ENCODE measurements around the gene SFRP4. TPM values are rescaled to one million over a fixed set of nuclear protein-coding genes. Genes with fewer than 3 reads are reported as not detected.

The SFRP4 gene
- total RNA-seq, 4 donors from 2014 or later = 17.4 to 107 (median 73.2) TPM

- Histone ChIP-seq H3K4me3 (peak overlapping the region; percentile 37 to 74), H3K4me1 (no peaks in the 10 kb centered on the region), H3K9me3 (no peaks in the 10 kb centered on the region), H3K27me3 (no peaks in the 10 kb centered on the region), H3K36me3 (no peaks in the 10 kb centered on the region), H3K27ac (peak overlapping the region; percentile 90 to 92)
- DNase-seq = peak; percentile 49 to 58
- TF ChIP-seq POLR2A (IDR thresholded peaks at IDR 0.05) = no peak
- TF ChIP-seq, protein P1, sequence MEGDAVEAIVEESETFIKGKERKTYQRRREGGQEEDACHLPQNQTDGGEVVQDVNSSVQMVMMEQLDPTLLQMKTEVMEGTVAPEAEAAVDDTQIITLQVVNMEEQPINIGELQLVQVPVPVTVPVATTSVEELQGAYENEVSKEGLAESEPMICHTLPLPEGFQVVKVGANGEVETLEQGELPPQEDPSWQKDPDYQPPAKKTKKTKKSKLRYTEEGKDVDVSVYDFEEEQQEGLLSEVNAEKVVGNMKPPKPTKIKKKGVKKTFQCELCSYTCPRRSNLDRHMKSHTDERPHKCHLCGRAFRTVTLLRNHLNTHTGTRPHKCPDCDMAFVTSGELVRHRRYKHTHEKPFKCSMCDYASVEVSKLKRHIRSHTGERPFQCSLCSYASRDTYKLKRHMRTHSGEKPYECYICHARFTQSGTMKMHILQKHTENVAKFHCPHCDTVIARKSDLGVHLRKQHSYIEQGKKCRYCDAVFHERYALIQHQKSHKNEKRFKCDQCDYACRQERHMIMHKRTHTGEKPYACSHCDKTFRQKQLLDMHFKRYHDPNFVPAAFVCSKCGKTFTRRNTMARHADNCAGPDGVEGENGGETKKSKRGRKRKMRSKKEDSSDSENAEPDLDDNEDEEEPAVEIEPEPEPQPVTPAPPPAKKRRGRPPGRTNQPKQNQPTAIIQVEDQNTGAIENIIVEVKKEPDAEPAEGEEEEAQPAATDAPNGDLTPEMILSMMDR (IDR thresholded peaks at IDR 0.05) = peak in 3 of 4 experiments; percentile 15 to 32 (median 26)
- intact Hi-C loops (cut with DNase I; ENCODE audit: low total_unique reads) = no loop called here
Measured at GRCh38 chr7:37920849-37921805, 4.5 kb upstream of the SFRP4 start.

- peak within 1 kb of the TSS; percentile 37 to 74 for H3K4me3 ChIP-seq
- no peaks in the 10 kb centered on the region for H3K27me3 ChIP-seq
- H3K4me1 ChIP-seq = no peaks in the 10 kb centered on the region
- H3K36me3 ChIP-seq = no peaks in the 10 kb centered on the region
- no peaks in the 10 kb centered on the region for H3K9me3 ChIP-seq
- H3K27ac ChIP-seq = peak within 1 kb of the TSS; percentile 92 to 97
- intact Hi-C loops (cut with DNase I; ENCODE audit: low total_unique reads) = no loop called here
- DNase-seq = peak in 1 of 2 donors; percentile 54
- TF ChIP-seq, protein P1 (IDR thresholded peaks at IDR 0.05) = peak in 2 of 4 experiments; percentile 15 to 16
- peak in 1 of 2 donors; percentile 21 for TF ChIP-seq POLR2A (IDR thresholded peaks at IDR 0.05)
Measured at GRCh38 chr7:37920305-37920848, 3.8 kb upstream of the SFRP4 start, which contains the start of gene EPDR1. EPDR1 (plus strand) TSS chr7:37920640; CDS start chr7:37920940, 300 bp downstream.

DNA sequence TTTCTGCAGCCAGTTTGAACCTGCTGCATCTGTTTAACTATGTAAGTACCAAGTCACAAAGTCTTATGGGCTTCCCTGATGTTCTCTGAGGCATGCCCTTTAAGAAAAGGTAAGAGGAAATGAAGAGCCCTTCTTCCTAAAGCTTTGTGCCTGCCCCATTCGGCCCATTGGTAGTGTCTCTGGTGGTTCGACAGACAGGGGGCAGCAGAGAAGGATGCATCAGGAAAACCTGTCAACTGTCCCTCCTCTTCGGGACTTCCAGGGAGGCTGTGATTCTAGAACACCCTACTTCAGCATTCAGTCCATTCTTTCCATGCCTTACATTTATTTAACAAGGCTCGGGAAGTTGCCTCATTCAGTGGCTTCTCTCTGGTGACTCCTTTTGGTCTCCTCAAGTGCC, 1.9 kb upstream of the SFRP4 start:
- TF ChIP-seq POLR2A (IDR thresholded peaks at IDR 0.05) = no peak
- TF ChIP-seq, protein P1 (IDR thresholded peaks at IDR 0.05) = no peak
- Histone ChIP-seq H3K4me3 (no peak overlapping the region), H3K4me1 (no peaks in the 10 kb centered on the region), H3K27ac (peak overlapping the region; percentile 94 to 97), H3K9me3 (no peaks in the 10 kb centered on the region), H3K36me3 (no peaks in the 10 kb centered on the region), H3K27me3 (no peaks in the 10 kb centered on the region)
- DNase-seq = no peak
- intact Hi-C loops (cut with DNase I; ENCODE audit: low total_unique reads) = no loop called here

GRCh38 chr7:37916017-37916672, 472 bp downstream of the SFRP4 start:
- H3K4me1 ChIP-seq = no peaks in the 10 kb centered on the region
- DNase-seq = peak; percentile 33 to 44
- TF ChIP-seq POLR2A (IDR thresholded peaks at IDR 0.05) = no peak
- TF ChIP-seq, protein P1 (IDR thresholded peaks at IDR 0.05) = peak in 2 of 4 experiments; percentile 11 to 26
- H3K27me3 ChIP-seq = no peaks in the 10 kb centered on the region
- H3K27ac ChIP-seq = peak overlapping the region; percentile 94 to 97
- H3K4me3 ChIP-seq = peak overlapping the region; percentile 60 to 63
- intact Hi-C loops (cut with DNase I; ENCODE audit: low total_unique reads) = no loop called here
- no peaks in the 10 kb centered on the region for H3K36me3 ChIP-seq
- no peaks in the 10 kb centered on the region for H3K9me3 ChIP-seq

Data from uterus (tissue), 4 donors.